Endometrium (tissue), 2 donors: Measurements from ENCODE around the gene PCBD2.
A peak's percentile ranks its signal among the peaks of the same experiment; 100 is the strongest.
"Not testable (repeated sequence)": the region's sequence is repeated elsewhere in the genome, so short reads cannot be mapped to it uniquely, and the experiment has no call there.

Experiments
- FAIRE-seq: peaks from 2 replicates; lab custom pipeline; 2012; peaks lifted over from hg19 to GRCh38; lab: Jason Lieb, UNC
- donor health status: control.
- donor health status: control.

The PCBD2 gene

DNA sequence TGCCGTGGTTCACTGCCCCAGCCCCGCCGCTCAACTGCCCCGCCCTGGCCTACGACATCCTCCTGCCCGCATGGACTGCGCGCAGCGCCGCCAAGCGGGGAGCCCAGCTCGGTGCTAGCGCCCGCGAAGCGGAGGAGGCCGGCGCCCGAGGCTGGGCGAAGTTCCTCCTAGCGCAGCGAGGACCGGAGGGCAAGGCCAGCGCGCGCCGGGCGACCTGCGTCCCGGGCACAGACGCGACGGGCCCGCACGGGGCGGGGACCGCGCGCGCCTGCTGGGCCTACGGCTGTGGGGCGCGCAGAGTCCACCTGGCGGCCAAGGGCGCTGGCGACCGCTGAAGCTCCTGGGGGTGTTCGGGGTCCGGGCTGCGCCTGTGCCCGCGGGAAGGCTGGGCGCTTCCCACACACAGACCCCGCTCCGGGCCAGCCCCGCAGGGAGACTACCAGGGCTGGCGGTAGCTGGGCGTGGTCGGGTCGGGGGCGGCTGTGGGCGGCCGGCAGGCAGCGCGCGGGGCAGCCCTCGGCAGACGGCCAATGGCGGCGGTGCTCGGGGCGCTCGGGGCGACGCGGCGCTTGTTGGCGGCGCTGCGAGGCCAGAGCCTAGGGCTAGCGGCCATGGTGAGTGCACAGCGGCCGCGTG, at the start of gene PCBD2:
PCBD2 (plus strand) TSS at position 522 of the 636 bp plus-strand sequence; CDS start at position 531, 9 bp downstream.
- FAIRE-seq = no peak

DNA sequence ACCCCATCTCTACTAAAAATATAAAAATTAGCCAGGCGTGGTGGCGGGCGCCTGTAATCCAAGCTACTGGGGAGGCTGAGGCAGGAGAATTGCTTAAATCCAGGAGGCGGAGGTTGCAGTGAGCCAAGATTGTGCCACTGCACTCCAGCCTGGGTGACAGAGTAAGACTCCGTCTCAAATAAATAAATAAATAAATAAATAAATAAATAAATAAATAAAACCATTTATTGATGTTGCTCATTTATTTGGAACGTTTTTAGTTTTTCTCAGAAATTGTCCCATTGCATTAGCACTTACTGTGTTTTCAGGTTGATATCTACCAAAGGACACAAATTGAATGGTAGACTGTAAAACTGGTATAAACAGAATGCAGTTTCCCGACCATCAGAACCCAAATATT, 48.5 kb upstream of the PCBD2 start:
- FAIRE-seq = not testable (repeated sequence)

DNA sequence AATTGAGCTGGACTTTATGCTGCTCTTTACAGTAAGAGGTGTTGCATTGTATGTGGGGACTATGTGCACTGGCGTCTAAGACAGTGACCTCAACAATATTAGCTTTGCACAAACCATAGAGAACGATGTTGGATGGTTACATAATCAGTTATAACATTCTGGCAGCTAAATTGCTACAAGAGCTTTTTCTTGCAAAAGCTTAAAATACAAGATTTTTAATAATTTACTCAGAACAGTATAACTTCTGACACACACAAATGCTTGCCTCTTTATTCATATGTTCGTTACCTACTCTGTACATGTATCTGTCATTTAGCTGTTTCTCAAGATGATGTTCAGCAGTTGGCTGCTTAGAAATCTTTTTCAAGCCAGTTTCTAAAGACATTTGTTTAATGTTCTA, 47.5 kb upstream of the PCBD2 start:
- FAIRE-seq = no peak

DNA sequence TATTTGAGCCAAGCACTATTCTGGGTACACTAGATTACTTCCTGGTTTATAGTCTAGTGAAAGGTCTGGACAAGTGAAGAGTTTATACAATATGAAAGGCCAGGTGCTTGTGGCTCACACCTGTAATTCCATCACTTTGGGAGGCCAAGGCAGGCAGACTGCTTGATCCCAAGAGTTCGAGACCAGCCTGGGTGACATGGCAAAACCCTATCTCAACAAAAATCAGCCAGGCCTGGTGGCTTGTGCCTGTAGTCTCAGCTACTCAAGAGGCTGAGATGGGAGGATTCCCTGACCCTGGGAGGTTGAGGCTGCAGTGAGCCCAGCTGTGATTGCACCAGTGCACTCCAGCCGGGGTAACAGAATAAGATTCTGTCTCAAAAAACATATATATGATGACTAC, 40.2 kb upstream of the PCBD2 start:
- no peak for FAIRE-seq

DNA sequence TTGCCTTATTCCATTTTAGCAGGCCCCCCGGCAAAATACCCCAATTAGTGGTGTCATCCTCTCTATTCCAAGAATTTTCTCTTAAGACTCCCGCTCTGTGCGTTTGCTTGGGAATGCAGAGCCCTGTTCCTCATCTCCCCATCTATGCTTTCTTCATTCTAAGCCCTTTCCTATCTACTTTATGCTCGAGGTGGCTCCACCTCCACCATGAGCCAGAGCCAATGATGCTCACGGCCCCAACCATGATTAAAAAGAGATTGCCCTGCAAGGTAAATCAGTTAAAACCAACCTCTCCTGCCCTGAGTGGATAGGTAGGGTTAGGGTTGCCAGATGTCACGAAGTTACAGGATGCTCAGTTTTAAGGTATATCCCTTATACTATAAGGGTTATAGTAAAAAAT, 31.4 kb upstream of the PCBD2 start:
- FAIRE-seq = no peak

DNA sequence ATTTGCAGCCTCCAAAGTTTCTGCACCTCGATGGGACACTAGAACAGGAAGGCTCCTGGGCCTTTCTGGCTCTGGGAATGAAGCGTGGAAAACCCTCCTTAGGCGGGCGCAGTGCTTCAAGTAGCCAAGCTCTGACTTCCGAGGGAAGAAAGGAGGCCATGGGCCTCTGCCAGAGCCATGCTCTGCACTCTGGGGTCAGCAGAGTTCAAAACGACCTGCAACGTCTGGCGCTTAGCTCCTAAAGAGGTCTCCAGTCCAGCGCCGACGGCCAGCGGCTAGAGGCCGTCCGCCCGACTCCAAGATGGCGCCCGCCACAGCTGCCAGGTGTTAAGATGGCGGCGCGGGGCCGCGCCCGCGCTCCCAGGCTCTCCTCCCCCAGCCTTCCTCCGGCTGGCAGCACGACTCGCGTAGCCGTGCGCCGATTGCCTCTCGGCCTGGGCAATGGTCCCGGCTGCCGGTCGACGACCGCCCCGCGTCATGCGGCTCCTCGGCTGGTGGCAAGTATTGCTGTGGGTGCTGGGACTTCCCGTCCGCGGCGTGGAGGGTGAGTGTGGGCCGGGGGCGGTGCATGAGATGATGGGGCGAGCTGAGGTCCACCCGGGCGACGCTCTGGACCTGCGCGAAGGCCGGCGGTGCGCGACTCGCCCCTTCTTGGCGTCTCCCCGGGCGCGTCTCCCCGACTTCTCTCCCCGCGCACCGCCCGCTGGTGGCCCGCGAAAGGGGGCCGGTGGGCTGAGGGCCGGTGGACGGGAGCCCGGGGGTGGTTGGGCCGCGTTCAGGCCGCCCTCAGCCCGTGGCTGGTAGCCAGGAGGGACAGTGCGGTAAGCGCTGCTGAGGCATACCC, 30.7 kb upstream of the PCBD2 start, which contains the start of gene TXNDC15:
TXNDC15 (plus strand) TSS at position 385 of the 844 bp plus-strand sequence; CDS start at position 442, 57 bp downstream.
- no peak for FAIRE-seq

DNA sequence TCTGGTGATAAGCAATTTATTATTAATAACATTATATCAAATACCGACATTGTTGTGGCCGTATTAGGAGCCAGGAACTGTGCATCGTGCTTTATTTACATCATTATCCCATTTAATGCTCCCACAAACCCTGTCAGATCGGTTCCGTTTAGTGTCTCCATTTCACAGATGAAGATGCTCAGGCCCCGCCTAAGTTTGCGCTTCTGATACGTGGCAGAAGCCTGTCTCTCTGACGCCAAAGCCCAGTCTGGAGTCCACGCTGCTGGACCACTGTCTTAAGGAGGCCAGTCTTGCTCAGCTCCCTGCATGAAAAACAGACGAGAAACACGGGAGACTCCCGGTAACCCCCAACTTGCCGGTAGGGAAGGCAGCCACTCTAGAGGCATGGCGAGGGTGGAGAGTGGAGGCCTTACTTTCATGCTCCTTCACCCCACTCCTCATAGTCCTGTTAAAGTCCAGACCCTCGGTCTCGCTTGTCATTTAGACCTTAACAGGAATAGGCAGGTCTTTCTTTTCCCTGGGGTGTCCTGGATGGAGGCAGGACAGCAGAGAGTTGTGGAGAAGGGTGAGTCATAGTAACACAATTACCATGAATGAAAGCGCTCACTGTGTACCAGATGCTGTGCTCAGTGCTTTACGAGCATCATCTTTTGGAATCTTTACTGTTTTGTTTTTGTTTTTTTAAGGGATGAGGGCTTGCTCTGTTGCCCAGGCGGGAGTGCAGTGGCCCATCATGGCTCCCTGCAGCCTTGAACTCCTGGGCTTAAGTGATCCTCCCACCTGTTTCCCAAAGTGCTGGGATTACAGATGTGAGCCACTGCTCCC, 29.9 kb upstream of the PCBD2 start:
- no peak for FAIRE-seq

DNA sequence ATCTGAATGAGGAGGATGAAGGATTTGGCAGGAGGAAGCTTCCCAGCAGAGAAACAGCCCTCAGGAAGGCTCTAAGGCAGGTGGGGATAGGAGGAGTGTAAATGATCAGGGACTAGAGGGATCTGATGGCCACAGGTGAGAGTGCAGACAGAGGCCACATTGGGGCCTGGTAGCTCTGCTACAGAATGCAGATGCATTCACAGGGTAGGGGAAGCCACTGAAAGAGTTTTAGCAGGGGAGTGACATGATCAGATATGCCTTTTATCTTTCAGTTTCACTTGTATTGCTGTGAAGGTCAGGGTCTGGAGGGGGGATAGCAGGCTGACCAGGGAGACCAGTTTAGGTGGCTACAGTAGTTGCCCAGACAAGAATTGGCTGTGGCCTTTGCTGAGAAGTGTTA, 27.8 kb upstream of the PCBD2 start:
- no peak for FAIRE-seq

DNA sequence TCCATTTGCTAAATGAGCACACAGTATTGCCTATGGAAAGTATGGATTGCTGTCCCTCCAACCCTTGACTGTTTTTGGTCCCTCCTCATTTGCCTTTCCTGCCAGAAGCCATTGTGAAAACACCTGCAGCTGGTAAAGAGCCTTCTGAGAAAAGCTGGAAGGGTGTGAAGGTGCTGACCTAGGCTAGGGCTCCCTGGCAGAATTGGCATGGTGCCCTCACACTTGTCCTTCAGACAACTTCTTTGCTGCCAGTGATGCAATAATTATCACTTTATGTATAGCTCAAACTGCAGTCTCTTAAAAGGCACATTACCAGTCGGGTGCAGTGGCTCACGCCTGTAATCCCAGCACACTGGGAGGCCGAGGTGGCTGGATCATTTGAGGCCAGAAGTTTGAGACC, 26.5 kb upstream of the PCBD2 start:
- FAIRE-seq = no peak

DNA sequence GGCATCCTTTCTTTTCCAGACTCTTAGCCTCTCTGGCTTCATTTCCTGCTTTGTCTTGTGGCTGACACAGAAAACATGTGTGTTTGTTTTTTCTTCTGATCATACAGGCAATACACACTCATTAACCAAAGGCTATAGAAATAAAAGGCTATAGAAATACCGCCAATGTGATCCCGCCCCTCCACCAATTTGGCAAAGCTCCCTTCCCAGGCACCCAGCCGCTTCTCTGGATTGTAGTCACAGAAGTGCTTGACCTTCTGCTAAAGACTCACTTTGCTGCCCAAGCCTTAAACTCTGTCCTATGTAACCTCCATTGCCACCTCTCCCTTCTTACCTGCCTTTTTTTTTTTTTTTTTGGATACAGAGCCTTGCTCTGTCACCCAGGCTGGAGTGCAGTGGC, 25.5 kb upstream of the PCBD2 start:
- FAIRE-seq = no peak

DNA sequence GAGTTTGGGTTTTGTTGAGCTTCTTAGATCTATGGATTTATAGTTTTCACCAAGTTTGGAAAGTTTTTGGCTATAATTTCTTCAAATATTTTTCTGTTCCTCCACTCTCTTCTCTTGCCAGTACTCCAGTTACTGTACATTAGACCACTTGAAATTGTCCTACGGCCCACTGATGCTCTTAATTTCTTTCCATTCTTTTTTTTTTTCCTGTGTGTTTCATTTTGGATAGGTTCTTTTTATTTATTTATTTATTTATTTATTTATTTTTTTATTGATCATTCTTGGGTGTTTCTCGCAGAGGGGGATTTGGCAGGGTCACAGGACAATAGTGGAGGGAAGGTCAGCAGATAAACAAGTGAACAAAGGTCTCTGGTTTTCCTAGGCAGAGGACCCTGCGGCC, 24.0 kb upstream of the PCBD2 start:
- not testable (repeated sequence) for FAIRE-seq

DNA sequence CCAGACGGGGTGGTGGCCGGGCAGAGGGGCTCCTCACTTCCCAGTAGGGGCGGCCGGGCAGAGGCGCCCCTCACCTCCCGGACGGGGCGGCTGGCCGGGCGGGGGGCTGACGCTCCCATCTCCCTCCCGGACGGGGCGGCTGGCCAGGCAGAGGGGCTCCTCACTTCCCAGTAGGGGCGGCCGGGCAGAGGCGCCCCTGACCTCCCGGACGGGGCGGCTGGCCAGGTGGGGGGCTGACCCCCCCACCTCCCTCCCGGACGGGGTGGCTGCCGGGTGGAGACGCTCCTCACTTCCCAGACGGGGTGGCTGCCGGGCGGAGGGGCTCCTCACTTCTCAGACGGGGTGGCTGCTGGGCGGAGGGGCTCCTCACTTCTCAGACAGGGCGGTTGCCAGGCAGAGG, 23.2 kb upstream of the PCBD2 start:
- not testable (repeated sequence) for FAIRE-seq

DNA sequence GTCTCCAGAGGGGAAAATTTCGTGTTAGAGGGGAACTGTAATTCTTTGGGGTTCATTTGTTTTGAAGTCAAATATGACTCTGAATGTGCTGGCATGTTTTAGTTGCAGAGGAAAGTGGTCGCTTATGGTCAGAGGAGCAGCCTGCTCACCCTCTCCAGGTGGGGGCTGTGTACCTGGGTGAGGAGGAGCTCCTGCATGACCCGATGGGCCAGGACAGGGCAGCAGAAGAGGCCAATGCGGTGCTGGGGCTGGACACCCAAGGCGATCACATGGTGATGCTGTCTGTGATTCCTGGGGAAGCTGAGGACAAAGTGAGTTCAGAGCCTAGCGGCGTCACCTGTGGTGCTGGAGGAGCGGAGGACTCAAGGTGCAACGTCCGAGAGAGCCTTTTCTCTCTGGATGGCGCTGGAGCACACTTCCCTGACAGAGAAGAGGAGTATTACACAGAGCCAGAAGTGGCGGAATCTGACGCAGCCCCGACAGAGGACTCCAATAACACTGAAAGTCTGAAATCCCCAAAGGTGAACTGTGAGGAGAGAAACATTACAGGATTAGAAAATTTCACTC, 17.3 kb upstream of the PCBD2 start:
- FAIRE-seq = no peak

DNA sequence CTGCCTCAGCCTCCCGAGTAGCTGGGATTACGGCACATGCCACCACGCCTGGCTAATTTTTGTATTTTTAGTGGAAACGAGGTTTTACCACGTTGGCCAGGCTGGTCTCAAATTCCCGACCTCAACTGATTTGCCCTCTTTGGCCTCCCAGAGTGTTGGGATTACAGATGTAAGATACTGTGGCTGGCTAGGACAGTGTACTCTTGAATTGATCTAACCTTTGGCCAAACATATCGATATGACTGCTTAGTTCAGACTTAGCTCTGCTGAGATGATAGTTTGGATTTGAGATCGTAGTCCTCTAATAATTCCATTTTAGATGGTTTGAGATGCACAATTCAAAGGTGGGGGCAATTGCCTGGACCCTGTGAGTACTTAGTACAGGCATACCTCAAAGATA, 15.6 kb upstream of the PCBD2 start:
- no peak for FAIRE-seq

DNA sequence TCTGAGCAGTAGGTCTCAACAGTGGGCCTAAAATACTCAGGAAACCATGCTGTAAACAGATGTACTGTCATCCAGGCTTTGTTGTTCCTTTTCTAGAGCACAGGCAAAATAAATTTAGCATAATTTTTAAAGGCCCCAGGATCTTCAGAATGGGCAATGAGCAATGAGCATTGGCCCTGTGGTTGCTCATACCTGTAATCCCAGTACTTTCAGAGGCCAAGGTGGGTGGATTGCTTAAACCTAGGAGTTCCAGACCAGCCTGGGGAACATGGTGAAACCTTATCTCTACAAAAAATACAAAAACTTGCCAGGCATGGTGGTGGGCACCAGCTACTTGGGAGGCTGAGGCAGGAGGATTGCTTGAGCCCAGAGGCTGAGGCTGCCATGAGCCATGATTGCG, 13.5 kb upstream of the PCBD2 start:
- no peak for FAIRE-seq

DNA sequence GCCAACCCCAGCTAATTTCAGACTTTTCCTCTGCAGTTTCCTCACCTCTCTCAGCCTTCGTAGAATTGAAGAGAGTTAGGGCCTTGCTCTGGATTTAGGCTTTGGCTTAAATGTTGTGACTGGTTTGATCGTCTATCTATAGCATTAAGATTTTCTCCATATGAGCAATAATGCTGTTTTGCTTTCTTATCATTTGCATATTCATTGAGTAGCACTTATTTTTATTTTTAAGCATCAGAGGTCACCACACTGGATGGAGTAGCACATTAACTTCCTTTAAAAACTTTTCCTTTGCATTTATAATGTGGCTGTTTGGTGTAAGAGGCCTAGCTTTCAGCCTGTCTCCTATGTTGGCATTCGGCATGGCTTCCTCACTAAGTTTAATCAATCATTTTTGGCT, 12.6 kb upstream of the PCBD2 start:
- FAIRE-seq = no peak

DNA sequence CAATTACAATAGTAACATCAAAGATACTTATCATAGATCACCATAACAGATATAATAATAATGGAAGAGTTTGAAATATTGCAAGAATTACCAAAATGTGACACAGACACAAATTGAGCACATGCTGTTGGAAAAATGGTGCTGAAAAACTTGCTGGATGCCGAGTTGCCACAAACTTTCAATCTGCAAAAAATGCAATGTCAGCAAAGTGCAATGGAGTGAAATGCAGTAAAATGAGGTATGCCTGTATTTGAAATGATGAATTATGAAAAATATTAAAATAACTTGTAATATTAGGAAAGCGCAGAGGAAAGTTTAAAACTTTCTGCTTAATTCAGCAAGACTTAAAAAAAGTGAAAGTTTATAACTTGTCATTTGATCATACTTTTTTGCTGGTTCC, 12.0 kb upstream of the PCBD2 start:
- FAIRE-seq = no peak

DNA sequence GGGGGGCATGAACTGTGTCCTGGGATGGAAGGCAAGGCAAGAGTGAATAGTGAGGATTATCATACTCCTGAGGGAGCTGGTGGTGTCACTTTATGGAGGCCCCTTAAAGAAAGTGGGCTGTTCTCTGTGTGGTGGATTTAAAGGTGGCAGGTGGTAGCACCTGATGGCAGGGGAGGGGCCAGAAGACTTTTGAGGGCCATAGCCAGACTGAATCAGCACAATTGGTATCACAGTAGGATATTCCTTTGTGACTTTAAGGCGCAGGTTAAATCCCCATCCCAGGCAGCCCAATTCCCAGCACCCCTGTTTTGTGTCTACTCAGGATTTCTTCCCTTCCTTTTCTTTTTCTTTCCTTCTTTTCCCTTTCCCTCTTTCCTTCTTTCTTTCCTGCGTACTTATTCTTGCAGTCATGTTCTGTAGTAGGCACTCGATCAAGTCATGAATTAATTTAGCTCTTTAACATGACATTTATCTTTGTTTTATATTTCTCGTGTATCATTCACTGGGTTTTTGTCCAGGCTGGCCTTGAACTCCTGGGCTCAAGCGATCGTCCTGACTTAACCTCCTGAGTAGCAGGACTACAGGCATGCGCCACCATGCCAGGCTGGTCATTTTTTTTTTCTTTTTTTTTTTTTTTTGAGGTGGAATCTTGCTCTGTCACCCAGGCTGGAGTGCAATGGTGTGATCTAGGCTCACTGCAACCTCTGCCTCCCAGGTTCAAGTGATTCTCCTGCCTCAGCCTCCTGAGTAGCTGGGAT, 11.0 kb upstream of the PCBD2 start:
- FAIRE-seq = no peak

DNA sequence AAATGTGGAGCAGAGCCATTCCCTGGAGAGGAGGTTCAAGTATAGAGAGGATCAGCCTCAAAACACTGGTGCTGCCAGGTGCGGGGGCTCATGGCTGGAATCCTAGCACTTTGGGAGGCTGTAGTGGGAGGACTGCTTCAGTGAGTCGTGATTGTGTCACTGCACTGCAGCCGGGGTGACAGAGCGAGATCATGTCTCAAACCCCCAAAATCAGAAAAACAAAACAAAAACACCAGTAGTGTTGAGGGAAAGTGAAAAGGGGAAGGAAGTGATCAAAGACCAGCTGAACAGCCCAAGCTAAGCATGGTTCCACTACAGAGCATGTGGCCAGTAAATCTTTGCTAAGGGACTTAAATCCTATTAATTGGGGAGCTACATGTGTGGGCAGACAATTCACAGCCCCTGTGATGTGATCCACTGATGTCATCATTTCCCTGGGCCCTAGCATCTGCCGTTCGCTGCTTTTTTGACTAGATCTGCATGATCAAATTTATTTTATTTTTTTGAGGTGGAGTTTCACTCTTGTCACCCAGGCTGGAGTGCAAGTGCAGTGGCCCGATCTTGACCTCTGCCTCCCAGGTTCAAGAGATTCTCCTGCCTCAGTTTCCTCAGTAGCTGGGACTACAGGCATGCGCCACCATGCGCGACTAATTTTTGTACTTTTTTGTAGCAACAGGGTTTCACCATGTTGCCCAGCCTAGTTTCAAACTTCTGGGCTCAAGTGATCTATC, 2.7 kb upstream of the PCBD2 start:
- FAIRE-seq = no peak

DNA sequence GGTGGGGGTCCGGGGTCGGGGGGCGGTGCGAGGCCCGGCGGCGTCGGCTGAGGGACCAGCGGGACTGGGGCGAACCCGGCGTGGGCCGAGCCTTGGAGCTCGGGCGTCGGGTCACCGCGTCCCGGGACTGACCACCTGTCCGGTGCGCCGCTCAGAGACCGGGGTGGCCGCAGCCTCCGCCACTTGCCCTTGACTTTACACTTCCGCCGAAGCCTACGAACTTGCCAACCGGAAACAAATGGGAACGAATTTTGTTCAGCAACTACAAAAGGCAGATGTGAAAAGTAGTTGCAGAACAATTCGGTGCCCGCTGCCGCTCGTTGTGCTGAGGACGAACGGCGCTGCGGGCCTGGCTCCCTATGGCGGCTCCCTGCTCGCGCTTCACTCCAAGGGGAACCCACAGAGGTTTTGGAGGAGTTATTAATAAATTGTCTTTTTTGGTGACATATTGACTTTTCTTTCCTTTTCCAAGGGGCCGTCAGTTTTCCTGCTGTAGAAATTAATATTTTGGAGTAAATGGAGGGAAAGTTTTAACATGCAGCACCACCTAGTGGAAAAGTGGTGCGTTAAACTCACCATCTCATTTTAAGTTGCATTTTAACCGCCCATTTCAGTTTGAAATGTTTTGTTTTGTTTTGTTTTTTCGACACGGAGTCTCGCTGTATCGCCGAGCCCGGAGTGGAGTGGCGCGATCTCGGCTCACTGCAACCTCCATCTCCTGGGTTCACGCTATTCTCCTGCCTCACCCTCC, 490 bp downstream of the PCBD2 start:
- peak; percentile 70 for FAIRE-seq
